Loucy (cell line): ENCODE results near the gene MCAT.

Experiments used
- H2AFZ ChIP-seq: fragments of 200-600 bp; sonication (generic); 2 replicates; pipeline ENCODE4 v1.6.0; 2016; ENCODE audit warnings: antibody characterized with exemption, mild to moderate bottlenecking, low read length, moderate library complexity
- H3F3A ChIP-seq: fragments of 200-600 bp; 2 replicates; pipeline ENCODE4 v1.6.0; 2016; ENCODE audit warnings: antibody characterized with exemption, low read depth, mild to moderate bottlenecking
- H3K27me3 ChIP-seq: fragments of 200-600 bp; sonication (generic); 2 replicates; pipeline ENCODE4 v1.6.1; 2014; ENCODE audit warnings: low read length, mild to moderate bottlenecking; ENCODE audit not compliant: insufficient read depth, poor library complexity, severe bottlenecking
- H3K36me3 ChIP-seq: fragments of 200-600 bp; sonication (generic); 2 replicates; pipeline ENCODE4 v1.6.1; 2016; ENCODE audit warnings: low read length; ENCODE audit not compliant: insufficient read depth
- H3K4me1 ChIP-seq: fragments of 200-600 bp; sonication (generic); 2 replicates; pipeline ENCODE4 v1.5.1; 2014; ENCODE audit warnings: low read length, mild to moderate bottlenecking; ENCODE audit not compliant: insufficient read depth, poor library complexity, severe bottlenecking
- H3K4me2 ChIP-seq: fragments of 200-600 bp; sonication (generic); 2 replicates; pipeline ENCODE4 v1.6.0; 2014; ENCODE audit warnings: antibody characterized with exemption, low read length, low read depth, mild to moderate bottlenecking; ENCODE audit not compliant: poor library complexity, severe bottlenecking
- H3K4me3 ChIP-seq: fragments of 200-600 bp; sonication (generic); 2 replicates; pipeline ENCODE4 v1.5.1; 2014; ENCODE audit warnings: low read length, mild to moderate bottlenecking, mixed read lengths; ENCODE audit not compliant: poor library complexity, severe bottlenecking
- H3K79me2 ChIP-seq: fragments of 200-600 bp; sonication (generic); 2 replicates; pipeline ENCODE4 v1.6.1; 2014; ENCODE audit warnings: low read length; ENCODE audit not compliant: insufficient read depth
- H3K9ac ChIP-seq: fragments of 200-600 bp; sonication (generic); 2 replicates; pipeline ENCODE4 v1.6.0; 2014; ENCODE audit warnings: mild to moderate bottlenecking, low read depth, low read length, moderate library complexity; ENCODE audit not compliant: poor library complexity, severe bottlenecking
- H3K9me2 ChIP-seq: fragments of 200-600 bp; sonication (generic); replicated peaks from 2 replicates; pipeline ENCODE4 v1.6.1; 2016; ENCODE audit warnings: low read depth, low read length, mixed read lengths
- H3K9me3 ChIP-seq: fragments of 200-600 bp; sonication (generic); 2 replicates; pipeline ENCODE4 v1.6.1; 2014; ENCODE audit warnings: mild to moderate bottlenecking, antibody characterized with exemption, low read length, low read depth; ENCODE audit not compliant: insufficient read depth
- H4K20me1 ChIP-seq: fragments of 200-600 bp; sonication (generic); 2 replicates; pipeline ENCODE4 v1.6.0; 2014; ENCODE audit warnings: antibody characterized with exemption, low read length, mild to moderate bottlenecking; ENCODE audit not compliant: insufficient read depth, poor library complexity, severe bottlenecking
- CTCF ChIP-seq: fragments of 200-600 bp; sonication (generic); conservative IDR thresholded peaks from 2 replicates; pipeline ENCODE4 v1.5.1; 2014; ENCODE audit warnings: mild to moderate bottlenecking, antibody characterized with exemption, low read length
- EZH2phosphoT487 ChIP-seq: fragments of 200-600 bp; IDR thresholded peaks from 2 replicates; pipeline ENCODE4 v1.6.1; 2018; ENCODE audit warnings: antibody characterized with exemption, mild to moderate bottlenecking, moderate library complexity, borderline replicate concordance

The MCAT gene

GRCh38 chr22:43172191-43172590 is 29.0 kb upstream of the MCAT start:
- no peaks in the 10 kb centered on the region for H3K9me3 ChIP-seq
- no peaks in the 10 kb centered on the region for H3F3A ChIP-seq
- no peaks in the 10 kb centered on the region for H3K79me2 ChIP-seq
- no peak overlapping the region for H3K4me3 ChIP-seq
- TF ChIP-seq EZH2phosphoT487 (no peak), CTCF (no peak)
- no peaks in the 10 kb centered on the region for H4K20me1 ChIP-seq
- H3K9me2 ChIP-seq: no peaks in the 10 kb centered on the region
- peaks cover 26% of the 10 kb centered on the region for H3K4me1 ChIP-seq
- no peak overlapping the region for H3K9ac ChIP-seq
- H3K4me2 ChIP-seq: peak overlapping the region; percentile 71
- H2AFZ ChIP-seq: no peak overlapping the region
- no peaks in the 10 kb centered on the region for H3K27me3 ChIP-seq
- H3K36me3 ChIP-seq: peaks cover 5% of the 10 kb centered on the region; the same call in 1 of the 2 replicates

DNA sequence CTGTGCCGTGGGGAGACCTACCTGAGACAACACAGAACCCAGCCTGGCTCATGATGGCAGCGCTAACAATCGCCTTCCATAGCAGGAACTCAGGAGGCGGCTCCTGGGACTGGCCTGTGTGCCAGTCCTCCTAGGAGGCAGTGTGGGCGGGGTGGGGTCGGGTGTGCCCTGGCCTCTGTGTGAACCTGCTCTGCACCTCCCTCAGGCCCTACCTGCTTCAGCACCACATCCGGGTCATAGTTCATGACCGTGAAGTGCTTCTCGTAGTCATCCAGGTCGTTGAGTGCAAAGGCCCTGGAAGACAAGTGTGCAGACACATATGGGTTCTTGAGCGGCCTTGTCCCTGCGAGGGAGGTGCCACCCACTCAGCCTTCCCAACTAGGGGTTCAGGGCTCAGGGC is 28.4 kb upstream of the MCAT start:
- no peaks in the 10 kb centered on the region for H3K27me3 ChIP-seq
- H3K4me3 ChIP-seq: peak overlapping the region; percentile 59
- peaks cover 26% of the 10 kb centered on the region for H3K4me1 ChIP-seq
- H3F3A ChIP-seq: no peaks in the 10 kb centered on the region
- H3K79me2 ChIP-seq: no peaks in the 10 kb centered on the region
- H4K20me1 ChIP-seq: no peaks in the 10 kb centered on the region
- no peak overlapping the region for H2AFZ ChIP-seq
- TF ChIP-seq CTCF (no peak), EZH2phosphoT487 (no peak)
- no peaks in the 10 kb centered on the region for H3K9me2 ChIP-seq
- H3K4me2 ChIP-seq: peak overlapping the region; percentile 71
- peak overlapping the region; percentile 56 for H3K9ac ChIP-seq
- no peaks in the 10 kb centered on the region for H3K9me3 ChIP-seq
- H3K36me3 ChIP-seq: peaks cover 5% of the 10 kb centered on the region; the same call in 1 of the 2 replicates

DNA sequence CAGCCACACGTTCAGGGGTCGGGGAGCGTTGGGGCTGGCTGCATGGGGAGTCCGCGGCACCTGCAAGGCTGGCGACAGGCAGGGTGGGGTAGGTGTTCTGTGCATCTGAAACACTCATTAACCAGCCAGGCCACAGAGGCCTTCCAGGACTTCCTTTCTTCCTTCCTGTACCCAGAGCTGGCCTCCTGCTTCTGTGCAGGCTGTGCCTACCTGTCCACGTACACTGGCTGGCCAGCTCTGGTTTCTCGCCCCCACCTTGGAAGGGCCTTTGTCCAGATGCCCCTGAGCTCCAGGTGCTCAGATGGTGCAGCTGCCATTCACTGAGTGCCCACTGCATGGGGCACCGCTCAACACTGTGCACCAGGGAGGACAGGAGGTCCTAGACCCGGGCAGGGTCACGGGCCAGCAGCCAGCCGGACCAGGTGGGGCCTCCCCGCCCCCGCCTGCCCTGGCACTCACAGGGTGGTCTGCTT is 27.9 kb upstream of the MCAT start:
- peak overlapping the region; percentile 71 for H3K4me2 ChIP-seq
- peak overlapping the region; percentile 56 for H3K9ac ChIP-seq
- no peaks in the 10 kb centered on the region for H3K9me3 ChIP-seq
- TF ChIP-seq EZH2phosphoT487 (no peak), CTCF (no peak)
- H3K27me3 ChIP-seq: no peaks in the 10 kb centered on the region
- H3K4me3 ChIP-seq: peak overlapping the region; percentile 59
- no peaks in the 10 kb centered on the region for H3K79me2 ChIP-seq
- H3F3A ChIP-seq: no peaks in the 10 kb centered on the region
- H3K4me1 ChIP-seq: peaks cover 26% of the 10 kb centered on the region
- H4K20me1 ChIP-seq: no peaks in the 10 kb centered on the region
- no peaks in the 10 kb centered on the region for H3K9me2 ChIP-seq
- H2AFZ ChIP-seq: no peak overlapping the region
- peaks cover 5% of the 10 kb centered on the region; the same call in 1 of the 2 replicates for H3K36me3 ChIP-seq
